ENCODE data around the gene SLC49A3. TPM values are rescaled to one million over a fixed set of nuclear protein-coding genes. Genes with fewer than 3 reads are reported as not detected.

The SLC49A3 gene
- 0.07 TPM in 1 of 2 replicates, not detected in the other for total RNA-seq (2016; rRNA removed; fragmentation: Illumina TruSeq; extraction: Trizol)
- not detected in 2 replicates for total RNA-seq (2016; cell fraction: cytosol; rRNA removed; fragmentation: Illumina TruSeq; extraction: Trizol; ENCODE audit: low read depth)
- 0.09 TPM in 1 of 2 replicates, not detected in the other for total RNA-seq (2016; cell fraction: insoluble cytoplasmic fraction; rRNA removed; fragmentation: Illumina TruSeq; extraction: Trizol)
- total RNA-seq (2016; cell fraction: membrane; rRNA removed; fragmentation: Illumina TruSeq; extraction: Trizol) = not detected in 2 replicates
- 0.62 TPM in 1 of 2 replicates, not detected in the other for total RNA-seq (2016; cell fraction: nucleus; rRNA removed; fragmentation: Illumina TruSeq; extraction: Trizol)
- 0.17 and 0.22 TPM in 2 replicates for polyA plus RNA-seq (2011; rRNA removed)
- polyA plus RNA-seq (2011; cell fraction: cytosol; rRNA removed) = 0.10 and 0.16 TPM in 2 replicates
- 1.9 and 2.5 TPM in 2 replicates for polyA plus RNA-seq (2011; cell fraction: nucleus; rRNA removed)
- polyA plus RNA-seq (2012) = 0.21 and 0.29 TPM in 2 replicates
- polyA plus RNA-seq (2016; cell fraction: cytosol; fragmentation: Illumina TruSeq; extraction: Trizol; ENCODE audit: low read depth) = 0.07 TPM in 1 of 2 replicates, not detected in the other
- not detected in 2 replicates for polyA plus RNA-seq (2016; cell fraction: insoluble cytoplasmic fraction; fragmentation: Illumina TruSeq; extraction: Trizol; ENCODE audit: low read depth)
- not detected in 2 replicates for polyA plus RNA-seq (2016; cell fraction: membrane; fragmentation: Illumina TruSeq; extraction: Trizol; ENCODE audit: low read depth)
- 0.53 TPM in 1 of 2 replicates, not detected in the other for polyA plus RNA-seq (2016; cell fraction: nucleus; fragmentation: Illumina TruSeq; extraction: Trizol; ENCODE audit: insufficient read depth, low read depth)
- 0.12 TPM in 1 of 2 replicates, not detected in the other for polyA minus RNA-seq (2011; rRNA and poly(A)+ RNA removed; ENCODE audit: low replicate concordance)
- not detected in 2 replicates for polyA minus RNA-seq (2011; cell fraction: cytosol; rRNA and poly(A)+ RNA removed)
- 0.25 and 0.26 TPM in 2 replicates for polyA minus RNA-seq (2011; cell fraction: nucleus; rRNA and poly(A)+ RNA removed)
- Bru-seq, nascent RNA = percentile 16 among the genes with signal in this experiment
- BruChase-seq, experiment 1, labeled RNA remaining after a 6-hour chase = percentile 10 among the genes with signal in this experiment
- BruChase-seq, experiment 2, labeled RNA remaining after a 2-hour chase = percentile 10 among the genes with signal in this experiment
- long read RNA-seq, experiment 1, partial matches to known transcripts = 1 of 1 reads
- long read RNA-seq, experiment 1, other reads (novel, unspliced or antisense) = 0 of 1 reads
- long read RNA-seq, experiment 2, partial matches to known transcripts = 0 of 1 reads
- long read RNA-seq, experiment 2, other reads (novel, unspliced or antisense) = 1 of 1 reads

GRCh38 chr4:688854-689681 is at the start of gene SLC49A3:
Gene SLC49A3 (minus strand): TSS chr4:689151. CDS start chr4:689127, 24 bp downstream.
- ATAC-seq = no peak
- H4K20me1 ChIP-seq (ENCODE audit: insufficient read depth, low read length) = no peaks in the 10 kb centered on the region
- FAIRE-seq = no peak
- WGBS (ENCODE audit: low lambda C conversion rate) = 92% methylated on average over 35 of the region's 59 CpGs
- intact Hi-C loops (cut with micrococcal nuclease; ENCODE audit: unreplicated experiment) = loop anchor here (5.0 kb wide), 1 partner anchor 33 kb away; no protein-coding TSS in a partner anchor
- no peak within 1 kb of the TSS for H3K27ac ChIP-seq (ENCODE audit: extremely low read length, insufficient read depth, low read length)
- peaks cover 79% of the 10 kb centered on the region for H3K4me1 ChIP-seq (ENCODE audit: insufficient read depth, low read length)
- no peak for DNase-seq (ENCODE audit: low spot score)
- peaks cover 3 to 21% of the 10 kb centered on the region in 2 experiments; a peak in 3 of 5 replicates for H3K27me3 ChIP-seq (ENCODE audit: control insufficient read depth in 1 of 2, insufficient read depth in 2 of 2, low read length in 2 of 2)
- ChIA-PET POLR2A (no interaction called here), CTCF (ENCODE audit: low intra/inter-chr PET ratio, low total read pairs) (no interaction called here)
- no TSS peak for BruUV-seq (replicated peaks)
- no peaks in the 10 kb centered on the region for H3K79me2 ChIP-seq (ENCODE audit: insufficient read depth, low read length)
- peak within 1 kb of the TSS; percentile 97 for H3K4me2 ChIP-seq (ENCODE audit: low read depth, low read length)
- no peak within 1 kb of the TSS for H2AFZ ChIP-seq (ENCODE audit: low read length)
- H3K4me3 ChIP-seq (replicated peaks in 1 of 3; ENCODE audit: insufficient read depth in 1 of 3, low read depth in 2 of 3, low read length in 3 of 3) = peak within 1 kb of the TSS in 1 of 3 experiments; percentile 71; a peak in 1 of 6 replicates
- H3K9ac ChIP-seq (ENCODE audit: insufficient read depth, low read depth, low read length) = no peak within 1 kb of the TSS
- H3K36me3 ChIP-seq (replicated peaks in 1 of 2; ENCODE audit: control insufficient read depth in 1 of 2, insufficient read depth in 2 of 2, low read length in 2 of 2) = no peaks in the 10 kb centered on the region
- in situ Hi-C loops (cut with HindIII; ENCODE audit: extremely low pct_ligation_motif_present, low pct_unique_long_range_greater_than_20kb) = no loop called here
- H3K9me3 ChIP-seq (ENCODE audit: low read length) = no peaks in the 10 kb centered on the region
- TF ChIP-seq NPAS2 (CRISPR knock-in tag; IDR thresholded peaks at IDR 0.05; ENCODE audit: borderline replicate concordance) (no peak), ZZZ3 (CRISPR knock-in tag; IDR thresholded peaks at IDR 0.05; ENCODE audit: borderline replicate concordance) (no peak), FLYWCH1 (CRISPR knock-in tag; IDR thresholded peaks at IDR 0.05) (no peak), TERF1 (CRISPR knock-in tag; IDR thresholded peaks at IDR 0.05) (no peak), RELA (CRISPR knock-in tag; IDR thresholded peaks at IDR 0.05) (no peak), MTF2 (CRISPR knock-in tag; IDR thresholded peaks at IDR 0.05; ENCODE audit: borderline replicate concordance) (no peak), HOMEZ (CRISPR knock-in tag; IDR thresholded peaks at IDR 0.05; ENCODE audit: low read depth) (no peak), ATM (IDR thresholded peaks at IDR 0.05; ENCODE audit: borderline replicate concordance) (no peak), DNMT3B (CRISPR knock-in tag; conservative IDR thresholded peaks at IDR 0.05) (no peak), ATF7-NPFF (CRISPR knock-in tag; IDR thresholded peaks at IDR 0.05; ENCODE audit: low read depth) (no peak), PCBP1 (IDR thresholded peaks at IDR 0.05; ENCODE audit: borderline replicate concordance, low read depth, low read length) (no peak), SP2 (CRISPR knock-in tag; IDR thresholded peaks at IDR 0.05) (no peak), SAFB2 (CRISPR knock-in tag; IDR thresholded peaks at IDR 0.05; ENCODE audit: borderline replicate concordance, low read depth) (no peak)
